Measurements from ENCODE around the gene PNMA6A.
"Not testable (repeated sequence)": the region's sequence is repeated elsewhere in the genome, so short reads cannot be mapped to it uniquely, and the experiment has no call there.

Gene PNMA6A

DNA sequence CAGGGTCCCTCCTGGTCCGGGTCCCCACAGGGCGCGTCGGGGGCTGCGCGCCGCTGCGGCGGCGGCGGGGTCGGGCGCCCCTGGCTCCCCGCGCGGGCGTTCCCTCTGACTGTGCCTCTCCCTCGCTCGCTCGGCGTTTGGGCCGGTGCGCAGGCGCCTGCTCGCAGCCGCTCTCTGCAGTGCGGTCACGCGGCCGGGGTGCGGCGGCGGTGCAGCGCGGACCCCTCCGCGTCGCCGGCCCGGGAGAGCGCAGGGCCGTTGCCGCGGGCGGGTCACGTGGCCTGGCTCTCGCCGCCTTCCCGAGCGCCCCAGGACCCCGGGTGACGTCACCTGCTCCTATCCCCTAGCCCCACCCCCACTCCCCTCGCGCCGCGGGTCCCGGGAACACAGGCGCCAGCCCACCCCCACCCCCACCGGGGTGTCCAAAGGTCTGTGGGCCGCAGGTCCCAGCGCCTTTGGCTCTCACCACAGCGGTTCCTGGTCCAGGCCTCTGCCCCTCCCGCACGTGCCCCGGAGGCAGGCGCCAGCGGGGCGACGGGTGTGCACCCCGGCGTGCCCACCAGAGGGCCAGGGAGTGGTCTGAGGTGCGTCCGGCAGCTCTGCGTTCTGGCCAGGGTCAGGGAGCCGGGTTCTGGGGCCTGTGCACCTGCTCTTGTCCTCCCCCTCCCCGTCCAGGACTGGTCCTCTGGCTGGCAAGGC lies 5.3 kb downstream of the PNMA6A start:
- not testable (repeated sequence) for DNase-seq

DNA sequence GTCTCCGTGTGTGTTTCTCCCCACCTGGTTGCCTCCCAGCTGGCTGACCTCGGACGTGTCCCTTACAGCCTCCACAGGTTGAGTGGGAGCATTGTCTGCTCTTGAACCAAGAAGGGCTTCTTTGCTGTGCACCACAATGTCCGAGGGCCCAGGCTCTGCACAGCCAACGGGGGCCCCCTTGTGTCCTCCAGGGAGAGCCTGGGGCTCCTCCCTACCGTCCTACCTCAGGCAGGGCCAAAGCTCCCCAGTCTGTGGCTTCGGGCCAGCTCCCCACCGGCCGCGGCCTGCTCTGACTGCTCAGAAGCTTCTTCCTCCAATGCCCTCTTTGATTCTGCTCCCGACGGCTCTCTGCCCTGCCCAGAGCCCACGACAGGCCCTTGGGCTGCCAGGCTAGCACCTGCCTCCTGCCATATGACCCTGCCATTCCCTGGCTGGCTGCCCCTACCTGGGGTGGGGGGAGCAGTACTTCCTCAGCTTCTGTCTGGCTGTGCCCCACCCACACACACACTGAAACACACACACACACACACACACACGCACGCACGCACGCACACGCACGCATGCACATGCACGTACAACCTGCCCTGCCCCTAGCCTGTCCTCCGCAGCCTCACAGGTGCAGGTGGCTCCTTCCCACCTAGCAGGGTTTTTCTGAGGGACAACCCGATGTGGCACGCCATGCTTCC lies 11.1 kb downstream of the PNMA6A start:
- not testable (repeated sequence) for DNase-seq

DNA sequence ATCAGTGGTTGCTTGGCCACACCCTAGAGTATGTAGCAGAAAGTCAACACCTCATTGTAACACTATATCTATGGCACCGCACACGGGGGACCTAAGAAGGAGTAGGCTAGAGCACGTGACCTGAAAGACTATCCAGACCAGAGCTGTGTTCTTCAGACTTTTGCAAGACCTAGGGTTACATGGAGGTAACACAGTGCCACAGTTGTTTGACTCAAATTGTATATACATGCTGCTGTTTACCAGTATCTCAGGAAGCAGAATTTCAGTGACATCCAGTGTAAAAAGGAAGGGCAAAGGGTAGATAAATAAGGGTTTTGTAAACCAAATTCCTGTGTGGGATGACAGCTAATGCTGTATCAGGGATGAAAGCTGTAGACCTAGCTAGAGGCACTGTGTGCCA lies 30.2 kb downstream of the PNMA6A start:
- no peak for DNase-seq

DNA sequence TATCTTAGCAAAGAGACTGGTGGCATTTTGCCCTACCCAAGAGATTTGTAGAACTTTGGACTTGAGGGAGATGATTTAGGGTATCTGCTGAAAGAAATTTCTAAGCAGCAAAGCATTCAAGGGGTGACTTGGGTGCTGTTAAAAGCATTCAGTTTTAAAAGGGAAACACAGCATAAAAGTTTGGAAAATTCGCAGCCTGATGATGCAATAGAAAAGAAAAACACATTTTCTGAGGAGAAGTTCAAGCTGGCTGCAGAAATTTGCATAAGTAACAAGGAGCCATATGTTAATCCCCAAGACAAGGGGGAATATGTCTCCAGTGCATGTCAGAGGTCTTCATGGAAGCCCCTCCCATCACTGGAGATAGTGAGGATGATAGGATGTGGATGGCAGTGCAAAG lies 32.7 kb downstream of the PNMA6A start:
- DNase-seq = not testable (repeated sequence)

DNA sequence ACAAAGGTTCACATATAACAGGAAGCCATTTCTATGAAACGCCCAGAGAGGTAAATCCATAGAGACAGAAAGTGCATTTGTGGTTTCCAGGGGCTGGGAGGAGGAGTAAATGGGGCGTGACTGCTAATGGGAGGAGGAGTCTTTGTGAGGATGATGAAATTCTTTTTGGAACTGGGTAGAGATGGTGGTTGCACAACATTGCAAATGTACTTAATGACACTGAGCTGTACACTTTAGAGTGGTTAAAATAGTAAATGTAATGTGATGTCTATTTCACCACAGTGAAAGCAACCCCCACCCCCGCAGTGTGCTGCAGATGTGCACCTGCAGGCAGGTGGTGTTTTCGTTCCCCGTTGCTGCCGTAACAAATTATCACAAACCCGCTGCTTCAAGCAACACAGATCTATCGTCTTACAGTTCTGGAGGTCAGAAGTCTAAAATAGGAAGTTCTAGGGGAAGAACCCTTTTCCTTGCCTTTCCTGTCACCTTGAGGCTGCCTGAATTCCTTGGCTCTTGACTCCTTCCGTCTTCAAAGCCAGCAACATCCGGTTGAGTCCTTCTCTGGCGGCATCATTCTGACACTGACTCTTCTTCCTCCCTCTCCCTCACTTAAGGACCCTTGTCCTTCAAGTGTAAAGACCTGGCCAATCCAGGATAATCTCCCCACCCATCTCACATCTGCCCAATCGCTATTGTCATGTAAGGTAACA lies 34.0 kb downstream of the PNMA6A start:
- not testable (repeated sequence) for DNase-seq

DNA sequence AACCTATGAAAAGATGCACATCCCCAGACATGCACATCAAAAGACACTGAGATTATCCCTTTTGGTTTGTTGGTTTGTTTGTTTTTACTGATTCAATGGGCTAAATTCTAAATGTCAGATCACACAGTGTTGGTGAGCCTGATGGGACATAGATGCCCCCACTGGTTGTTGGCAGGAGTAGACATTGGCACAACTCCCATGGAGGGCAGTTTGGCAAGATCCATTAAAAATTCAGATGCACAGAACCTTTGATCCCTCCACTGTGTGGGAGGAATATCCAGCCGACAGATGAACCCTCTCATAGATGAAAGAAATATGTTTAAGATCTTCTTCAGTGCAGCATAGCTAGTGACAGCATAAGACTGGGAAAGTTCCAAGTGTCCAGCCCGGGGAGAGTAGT lies 38.5 kb downstream of the PNMA6A start:
- not testable (repeated sequence) for DNase-seq

DNA sequence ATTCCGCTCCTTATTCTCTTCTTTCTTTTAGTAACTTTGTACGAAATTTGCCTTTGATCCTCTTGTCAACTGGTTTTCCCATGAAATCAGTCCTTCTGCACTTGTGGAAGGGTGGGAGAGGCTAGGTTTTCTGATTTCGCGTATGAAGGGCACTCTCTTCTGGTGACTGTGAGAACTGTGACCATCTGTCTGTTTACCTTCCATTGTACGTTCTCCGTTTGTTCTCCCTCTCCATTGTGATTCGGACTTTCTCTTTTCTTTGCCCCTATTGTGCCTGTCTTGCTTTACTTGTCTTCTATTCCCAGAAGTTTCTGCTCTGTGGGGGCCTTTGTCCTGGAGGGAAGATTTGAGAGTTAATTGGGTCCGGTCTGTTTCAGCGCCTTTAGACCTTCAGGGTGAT lies 41.6 kb downstream of the PNMA6A start:
- not testable (repeated sequence) for DNase-seq

DNA sequence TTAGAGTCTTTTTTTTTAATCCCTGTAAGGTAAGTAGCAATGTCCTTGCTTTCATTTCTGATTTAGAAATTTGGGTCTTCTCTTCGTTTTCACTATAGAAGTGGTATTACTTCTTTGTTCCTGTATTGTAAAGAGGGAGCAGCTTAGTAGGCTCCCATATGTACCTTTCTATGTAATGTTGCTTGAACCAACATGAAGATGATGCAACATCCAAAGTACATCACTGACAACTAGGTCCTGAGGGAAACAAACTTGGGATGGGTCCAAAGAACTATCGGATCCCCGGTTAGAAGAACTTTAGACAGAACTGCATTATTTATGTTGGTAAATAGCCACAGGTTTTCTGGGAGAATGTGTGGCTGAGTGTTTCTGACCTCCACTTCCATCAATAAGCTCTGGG lies 45.5 kb downstream of the PNMA6A start:
- not testable (repeated sequence) for DNase-seq

DNA sequence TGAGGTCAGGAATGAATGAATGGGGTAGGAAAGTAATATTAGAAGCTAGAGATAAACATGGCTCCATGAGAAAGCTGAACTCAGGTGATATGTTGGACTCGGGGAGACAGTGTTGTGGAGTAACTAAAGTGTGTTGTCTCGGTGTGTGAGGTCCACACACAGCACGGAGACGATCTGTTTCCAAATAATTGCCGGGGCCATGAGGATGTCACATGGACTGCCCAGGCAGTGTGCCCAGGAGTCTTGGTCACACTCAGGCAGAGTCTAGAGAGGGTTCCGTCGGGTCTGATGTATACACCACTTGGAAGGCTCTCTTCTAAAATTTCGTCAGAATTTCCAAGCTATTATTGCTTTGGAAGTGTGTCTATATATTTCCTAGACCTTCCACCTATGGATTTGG lies 48.0 kb downstream of the PNMA6A start:
- DNase-seq = not testable (repeated sequence)

DNA sequence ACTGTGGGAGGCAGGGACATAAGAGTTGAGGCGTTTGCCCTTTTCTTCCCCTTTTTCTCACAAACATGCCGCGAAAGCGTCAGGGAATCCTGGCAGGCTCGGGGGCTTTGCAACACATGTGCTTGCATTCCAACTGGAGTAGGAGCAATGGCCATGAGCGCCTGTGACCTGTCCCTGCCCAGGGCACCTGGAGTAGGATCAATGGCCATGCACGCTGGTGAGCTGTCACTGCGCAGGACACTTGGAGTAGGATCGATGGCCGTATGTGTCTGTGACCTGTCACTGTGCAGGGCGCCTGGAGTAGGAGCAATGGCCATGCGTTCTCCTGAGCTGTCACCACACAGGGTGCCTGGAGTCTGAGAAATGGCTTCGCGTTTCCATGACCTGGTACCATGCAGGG lies 51.2 kb downstream of the PNMA6A start:
- DNase-seq = not testable (repeated sequence)

All from activated CD8-positive, alpha-beta memory T cell treated with anti-CD3 and anti-CD28 coated beads for 24 hours (primary cell).